CD4-positive, alpha-beta memory T cell (primary cell): Measurements from ENCODE around the gene USP14. TPM values are rescaled to one million over a fixed set of nuclear protein-coding genes. Genes with fewer than 3 reads are reported as not detected.
"Not testable (repeated sequence)": the region's sequence is repeated elsewhere in the genome, so short reads cannot be mapped to it uniquely, and the experiment has no call there.

Experiments used
- CTCF ChIA-PET: fragments of 350-600 bp; sonication (Branson Sonifier 250); formaldehyde crosslinking; loops from one replicate; lab custom pipeline; 2021; ENCODE audit warnings: inconsistent platforms; ENCODE audit not compliant: partially characterized antibody; lab: Charles Lee
- POLR2A ChIA-PET: fragments of 350-600 bp; sonication (Branson Sonifier 250); formaldehyde crosslinking; loops from one replicate; lab custom pipeline; 2021; ENCODE audit not compliant: partially characterized antibody; lab: Charles Lee
- DNase-seq, 5 donors: peaks; one replicate each; pipeline versions ENCODE4 v3.0.0 to v3.0.0-alpha.2; 2020 to 2022; ENCODE audit warnings: mixed read lengths in 1 of 5
- H3K27ac ChIP-seq: one replicate; pipeline ENCODE4 v1.7.0; 2013; ENCODE audit warnings: low read depth, low read length
- H3K27me3 ChIP-seq: 2 replicates; pipeline ENCODE4 v1.7.0; 2013; ENCODE audit warnings: mild to moderate bottlenecking, low read length, moderate library complexity; ENCODE audit not compliant: insufficient read depth
- H3K36me3 ChIP-seq: 2 replicates; pipeline ENCODE4 v1.7.0; 2013; ENCODE audit warnings: mild to moderate bottlenecking, low read length, moderate library complexity; ENCODE audit not compliant: insufficient read depth
- H3K4me1 ChIP-seq: 2 replicates; pipeline ENCODE4 v1.7.0; 2013; ENCODE audit warnings: mild to moderate bottlenecking, low read length, moderate library complexity; ENCODE audit not compliant: insufficient read depth
- H3K4me3 ChIP-seq, 2 donors: one replicate each; pipeline ENCODE4 v1.7.0; 2013; ENCODE audit warnings: low read length in 2 of 2, mild to moderate bottlenecking in 1 of 2
- H3K9me3 ChIP-seq, 2 donors: one replicate each; pipeline ENCODE4 v1.7.0; 2013; ENCODE audit warnings: low read length in 2 of 2, control low read depth in 1 of 2; ENCODE audit not compliant: control insufficient read depth in 1 of 2
- H3K27ac Mint-ChIP-seq, 7 donors: one replicate each; pipeline ENCODE4 v1.8.0; 2020 to 2021; ENCODE audit warnings: mixed read lengths in 7 of 7, mild to moderate bottlenecking in 6 of 7, inconsistent platforms in 3 of 7, moderate library complexity in 3 of 7
- H3K27me3 Mint-ChIP-seq, 2 donors: one replicate each; pipeline ENCODE4 v1.8.0; 2020 to 2021; ENCODE audit warnings: mixed read lengths in 2 of 2
- H3K36me3 Mint-ChIP-seq, 2 donors: one replicate each; pipeline ENCODE4 v1.8.0; 2020 to 2021; ENCODE audit warnings: mixed read lengths in 2 of 2, inconsistent platforms in 1 of 2, mild to moderate bottlenecking in 1 of 2
- H3K4me1 Mint-ChIP-seq, 4 donors: one replicate each; pipeline ENCODE4 v1.8.0; 2020 to 2021; ENCODE audit warnings: mixed read lengths in 4 of 4, mild to moderate bottlenecking in 1 of 4
- H3K4me3 Mint-ChIP-seq, 8 donors: one replicate each; pipeline ENCODE4 v1.8.0; 2020 to 2021; ENCODE audit warnings: mixed read lengths in 8 of 8, mild to moderate bottlenecking in 7 of 8, moderate library complexity in 6 of 8, inconsistent platforms in 3 of 8
- H3K9me3 Mint-ChIP-seq, 8 donors: one replicate each; pipeline ENCODE4 v1.8.0; 2020 to 2021; ENCODE audit warnings: mixed read lengths in 8 of 8, mild to moderate bottlenecking in 5 of 8, inconsistent platforms in 3 of 8, moderate library complexity in 1 of 8
- intact Hi-C: fragments of 100-400 bp; cut with micrococcal nuclease; formaldehyde crosslinking; loops from one replicate; pipeline ENCODE4 v1.15.1; 2023
- polyA plus RNA-seq, 2 donors: library from polyadenylated mRNA; unstranded; fragments of 300-500 nt; fragmentation: Illumina TruSeq; gene quantifications; one replicate each; pipeline ENCODE4 v1.2.3, GENCODE V29; 2021
- total RNA-seq, 2 experiments: library from RNA; stranded (reverse); gene quantifications; one replicate each; pipeline ENCODE4 v1.2.3, GENCODE V29; 2021

The USP14 gene
- total and polyA plus RNA-seq, 4 experiments from 2014 or later, result 33.3 to 55.9 (median 43.1) TPM

- H3K27me3 ChIP-seq, H3K9me3 ChIP-seq, H3K4me3 ChIP-seq, H3K36me3 ChIP-seq, intact Hi-C loops, H3K27ac ChIP-seq, H3K4me1 ChIP-seq, H3K27me3 Mint-ChIP-seq: not testable (repeated sequence)
- Mint-ChIP-seq H3K4me3 (peak overlapping the region in 7 of 8 donors; percentile 9 to 63 (median 27)), H3K27ac (peak overlapping the region in 1 of 7 donors; percentile 18), H3K36me3 (peaks cover 0 to 18% of the 10 kb centered on the region in 2 donors), H3K9me3 (peaks cover 12 to 33% (median 27%) of the 10 kb centered on the region in 8 donors), H3K4me1 (peaks cover 6 to 22% (median 10%) of the 10 kb centered on the region in 4 donors)
- DNase-seq, result peak in 4 of 5 donors; percentile 44 to 61 (median 50)
- CTCF ChIA-PET, result interaction anchor here (1.1 kb wide), 1 partner anchor 156 kb away, joined by 3 read pairs; no protein-coding TSS in a partner anchor
- POLR2A ChIA-PET, result interaction anchor here (1.8 kb wide), 1 partner anchor 156 kb away, joined by 4 read pairs; no protein-coding TSS in a partner anchor
These were observed 46.2 kb upstream of the USP14 start for GRCh38 chr18:112015-112733.

- H3K27me3 ChIP-seq, H3K9me3 ChIP-seq, H3K36me3 Mint-ChIP-seq, H3K27ac ChIP-seq, DNase-seq, H3K27me3 Mint-ChIP-seq, H3K4me3 ChIP-seq, CTCF ChIA-PET, H3K36me3 ChIP-seq, H3K4me1 Mint-ChIP-seq, intact Hi-C loops, POLR2A ChIA-PET, H3K27ac Mint-ChIP-seq, H3K4me1 ChIP-seq, H3K9me3 Mint-ChIP-seq, H3K4me3 Mint-ChIP-seq: not testable (repeated sequence)
These were observed 37.7 kb upstream of the USP14 start for GRCh38 chr18:120539-121260.

- ChIA-PET POLR2A (interaction anchor here (0.8 kb wide), 1 partner anchor 23 kb away, joined by 3 read pairs; the partner anchor contains the start of gene USP14), CTCF (no interaction called here)
- H3K9me3 Mint-ChIP-seq, result peaks cover 0 to 8% (median 4%) of the 10 kb centered on the region in 8 donors
- H3K27me3 ChIP-seq, result no peaks in the 10 kb centered on the region
- no peaks in the 10 kb centered on the region for H3K9me3 ChIP-seq
- peaks cover 0 to 13% (median under 1%) of the 10 kb centered on the region in 4 donors for H3K4me1 Mint-ChIP-seq
- peaks cover 4% of the 10 kb centered on the region for H3K4me1 ChIP-seq
- H3K36me3 Mint-ChIP-seq, result no peaks in the 10 kb centered on the region
- DNase-seq, result no peak
- intact Hi-C loops, result no loop called here
- no peak overlapping the region for H3K27ac ChIP-seq
- peaks cover 0 to under 1% of the 10 kb centered on the region in 2 donors for H3K27me3 Mint-ChIP-seq
- H3K27ac Mint-ChIP-seq, result peak overlapping the region in 1 of 7 donors; percentile 0
- no peaks in the 10 kb centered on the region for H3K36me3 ChIP-seq
- H3K4me3 ChIP-seq, result no peak overlapping the region
- no peak overlapping the region for H3K4me3 Mint-ChIP-seq
These were observed 23.3 kb upstream of the USP14 start for GRCh38 chr18:135045-135444.

- Mint-ChIP-seq H3K4me1 (peaks cover 0 to 13% (median under 1%) of the 10 kb centered on the region in 4 donors), H3K27me3 (peaks cover 1% of the 10 kb centered on the region in 2 donors), H3K9me3 (no peaks in the 10 kb centered on the region), H3K36me3 (no peaks in the 10 kb centered on the region), H3K27ac (peak overlapping the region in 6 of 7 donors; percentile 30 to 90 (median 68)), H3K4me3 (no peak overlapping the region)
- no peak overlapping the region for H3K4me3 ChIP-seq
- H3K9me3 ChIP-seq, result no peaks in the 10 kb centered on the region
- H3K27me3 ChIP-seq, result no peaks in the 10 kb centered on the region
- H3K36me3 ChIP-seq, result no peaks in the 10 kb centered on the region
- intact Hi-C loops, result no loop called here
- H3K27ac ChIP-seq, result no peak overlapping the region
- H3K4me1 ChIP-seq, result peaks cover 4% of the 10 kb centered on the region
- DNase-seq, result peak; percentile 53 to 66 (median 60)
- CTCF ChIA-PET, result no interaction called here
- POLR2A ChIA-PET, result no interaction called here
These were observed 21.9 kb upstream of the USP14 start for GRCh38 chr18:136433-136832.

GRCh38 chr18:137327-137726 lies 21.0 kb upstream of the USP14 start:
- CTCF ChIA-PET, result no interaction called here
- intact Hi-C loops, result no loop called here

GRCh38 chr18:140670-141266 lies 17.6 kb upstream of the USP14 start:
- Mint-ChIP-seq H3K27ac (no peak overlapping the region), H3K4me3 (no peak overlapping the region), H3K9me3 (no peaks in the 10 kb centered on the region), H3K36me3 (no peaks in the 10 kb centered on the region), H3K27me3 (peaks cover 5 to 9% of the 10 kb centered on the region in 2 donors), H3K4me1 (peaks cover 0 to 13% (median under 1%) of the 10 kb centered on the region in 4 donors)
- Histone ChIP-seq H3K4me3 (no peak overlapping the region), H3K27me3 (no peaks in the 10 kb centered on the region), H3K27ac (no peak overlapping the region), H3K36me3 (no peaks in the 10 kb centered on the region), H3K4me1 (peaks cover 4% of the 10 kb centered on the region), H3K9me3 (no peaks in the 10 kb centered on the region)
- ChIA-PET CTCF (no interaction called here), POLR2A (no interaction called here)
- intact Hi-C loops, result no loop called here
- no peak for DNase-seq

More at GRCh38 chr18:137327-137726, 21.0 kb upstream of the USP14 start:
- no peaks in the 10 kb centered on the region for H3K36me3 Mint-ChIP-seq
- POLR2A ChIA-PET, result no interaction called here
- Histone ChIP-seq H3K4me1 (peaks cover 4% of the 10 kb centered on the region), H3K27ac (no peak overlapping the region), H3K36me3 (no peaks in the 10 kb centered on the region), H3K4me3 (no peak overlapping the region), H3K9me3 (no peaks in the 10 kb centered on the region), H3K27me3 (no peaks in the 10 kb centered on the region)
- no peak for DNase-seq
- H3K4me3 Mint-ChIP-seq, result no peak overlapping the region
- H3K27me3 Mint-ChIP-seq, result peaks cover 1 to 4% of the 10 kb centered on the region in 2 donors
- H3K4me1 Mint-ChIP-seq, result peaks cover 0 to 13% (median under 1%) of the 10 kb centered on the region in 4 donors
- no peaks in the 10 kb centered on the region for H3K9me3 Mint-ChIP-seq
- H3K27ac Mint-ChIP-seq, result peak overlapping the region in 1 of 7 donors; percentile 6
